CD14-positive monocyte (primary cell): Measurements from ENCODE around the gene NDUFV3. TPM values are rescaled to one million over a fixed set of nuclear protein-coding genes. Genes with fewer than 3 reads are reported as not detected.

ENCODE experiments used
- DNase-seq, 3 donors: peaks; one replicate each; pipeline ENCODE4 v3.0.0-alpha.2; 2011 to 2022
- H2AFZ ChIP-seq: 2 replicates; pipeline ENCODE4 v1.6.0; 2012; ENCODE audit warnings: mild to moderate bottlenecking, low read depth, low read length, inconsistent platforms; ENCODE audit not compliant: insufficient read depth, poor library complexity, severe bottlenecking
- H3K27ac ChIP-seq, 2 donors: 1 replicate in 1 of 2; 2 replicates in 1 of 2; pipeline ENCODE4 v1.5.1; 2012 to 2013; ENCODE audit warnings: low read length in 2 of 2, control low read depth in 1 of 2, inconsistent platforms in 1 of 2, low read depth in 1 of 2, mild to moderate bottlenecking in 1 of 2
- H3K27me3 ChIP-seq, 2 donors: one replicate each; pipeline versions ENCODE4 v1.6.0 to v1.6.1; 2011 to 2013; ENCODE audit warnings: low read length in 2 of 2; ENCODE audit not compliant: control insufficient read depth in 2 of 2, insufficient read depth in 2 of 2
- H3K36me3 ChIP-seq, 2 donors: replicated peaks in 1 of 2; 1 replicate in 1 of 2; 2 replicates in 1 of 2; pipeline versions ENCODE4 v1.5.1 to v1.6.1; 2012 to 2013; ENCODE audit warnings: low read length in 2 of 2, control low read depth in 1 of 2, inconsistent platforms in 1 of 2, mild to moderate bottlenecking in 1 of 2; ENCODE audit not compliant: insufficient read depth in 2 of 2, control insufficient read depth in 1 of 2
- H3K4me1 ChIP-seq, 2 donors: 1 replicate in 1 of 2; 2 replicates in 1 of 2; pipeline versions ENCODE4 v1.5.1 to v1.6.1; 2012 to 2013; ENCODE audit warnings: low read length in 2 of 2, control low read depth in 1 of 2, inconsistent platforms in 1 of 2, mild to moderate bottlenecking in 1 of 2, moderate library complexity in 1 of 2; ENCODE audit not compliant: insufficient read depth in 2 of 2, control insufficient read depth in 1 of 2
- H3K4me2 ChIP-seq: replicated peaks from 2 replicates; pipeline ENCODE3; 2012; ENCODE audit warnings: low read length, moderate library complexity, mild to moderate bottlenecking; ENCODE audit not compliant: poor library complexity, severe bottlenecking; ENCODE audit errors: extremely low read depth
- H3K4me3 ChIP-seq, 3 experiments: fragments of 200-600 bp in 1 of 3; sonication (generic) in 1 of 3; replicated peaks in 1 of 3; 1 replicate in 2 of 3; 2 replicates in 1 of 3; pipeline ENCODE4 v1.5.1; 2011 to 2013; ENCODE audit warnings: low read length in 3 of 3, mild to moderate bottlenecking in 3 of 3, control low read depth in 2 of 3, low read depth in 2 of 3, inconsistent platforms in 1 of 3, moderate library complexity in 1 of 3
- H3K79me2 ChIP-seq: 2 replicates; pipeline ENCODE4 v1.6.0; 2012; ENCODE audit warnings: mild to moderate bottlenecking, control low read depth, inconsistent platforms, low read length, moderate library complexity; ENCODE audit not compliant: insufficient read depth
- H3K9ac ChIP-seq: 2 replicates; pipeline ENCODE4 v1.6.0; 2017; ENCODE audit warnings: low read length, mild to moderate bottlenecking; ENCODE audit not compliant: insufficient read depth, poor library complexity, severe bottlenecking
- H3K9me3 ChIP-seq, 2 donors: replicated peaks in 1 of 2; 1 replicate in 1 of 2; 2 replicates in 1 of 2; pipeline versions ENCODE4 v1.5.1 to v1.6.1; 2012 to 2013; ENCODE audit warnings: low read length in 2 of 2, control low read depth in 1 of 2; ENCODE audit not compliant: control insufficient read depth in 1 of 2, insufficient read depth in 1 of 2
- H4K20me1 ChIP-seq: 2 replicates; pipeline ENCODE4 v1.6.0; 2012; ENCODE audit warnings: mild to moderate bottlenecking, low read length, control low read depth, moderate library complexity; ENCODE audit not compliant: insufficient read depth
- H3K27ac Mint-ChIP-seq, 7 donors: one replicate each; pipeline ENCODE4 v1.8.0; 2020; ENCODE audit warnings: mild to moderate bottlenecking in 7 of 7, mixed read lengths in 7 of 7, moderate library complexity in 6 of 7, inconsistent platforms in 2 of 7
- H3K27me3 Mint-ChIP-seq, 3 donors: one replicate each; pipeline ENCODE4 v1.8.0; 2021 to 2022; ENCODE audit warnings: low read depth in 3 of 3, mild to moderate bottlenecking in 3 of 3, mixed read lengths in 3 of 3, moderate library complexity in 3 of 3, inconsistent platforms in 1 of 3
- H3K36me3 Mint-ChIP-seq, 2 donors: one replicate each; pipeline ENCODE4 v1.8.0; 2020; ENCODE audit warnings: mixed read lengths in 2 of 2, inconsistent platforms in 1 of 2, mild to moderate bottlenecking in 1 of 2
- H3K4me1 Mint-ChIP-seq: one replicate; pipeline ENCODE4 v1.8.0; 2020; ENCODE audit warnings: mild to moderate bottlenecking, mixed read lengths
- H3K4me3 Mint-ChIP-seq, 2 donors: one replicate each; pipeline ENCODE4 v1.8.0; 2020; ENCODE audit warnings: mild to moderate bottlenecking in 2 of 2, mixed read lengths in 2 of 2, moderate library complexity in 1 of 2
- H3K9me3 Mint-ChIP-seq, 7 donors: one replicate each; pipeline ENCODE4 v1.8.0; 2020 to 2022; ENCODE audit warnings: mixed read lengths in 7 of 7, mild to moderate bottlenecking in 6 of 7, moderate library complexity in 6 of 7, inconsistent platforms in 2 of 7
- CTCF ChIP-seq: fragments of 200-600 bp; IDR thresholded peaks from one replicate; pipeline ENCODE4 v1.8.0; 2022; ENCODE audit warnings: antibody characterized with exemption, mild to moderate bottlenecking
- WGBS: methylation state at CpG from one replicate; pipeline ENCODE4 v1.1.5; 2013; ENCODE audit warnings: missing lambda C conversion rate; ENCODE audit not compliant: insufficient coverage; 5-methylcytosine and 5-hydroxymethylcytosine counted together
- intact Hi-C, 2 donors: fragments of 100-400 bp; cut with micrococcal nuclease; formaldehyde crosslinking; loops; one replicate each; pipeline versions ENCODE4 v1.15.0 to v1.15.1; 2023
- polyA plus RNA-seq, 3 donors: library from polyadenylated mRNA; depleted of rRNA in 1 of 3; unstranded in 2 of 3; stranded (reverse) in 1 of 3; fragments of 300-500 nt in 2 of 3; fragments of >200 nt in 1 of 3; fragmentation: Illumina TruSeq in 2 of 3; gene quantifications; 1 replicate in 2 of 3; 2 replicates in 1 of 3; pipeline ENCODE4 v1.2.3, GENCODE V29; 2012 to 2021

The NDUFV3 gene
- polyA plus RNA-seq, 3 donors, result 18.2 to 35.5 (median 28.0) TPM

GRCh38 chr21:42857216-42857615 is 35.9 kb upstream of the NDUFV3 start:
- Histone ChIP-seq H3K36me3 (peaks cover 93 to 99% of the 10 kb centered on the region in 2 donors), H3K79me2 (no peaks in the 10 kb centered on the region)
- intact Hi-C loops, result no loop called here

GRCh38 chr21:42858185-42858847 is 34.8 kb upstream of the NDUFV3 start:
- Mint-ChIP-seq H3K4me3 (no peak overlapping the region), H3K4me1 (no peaks in the 10 kb centered on the region), H3K27me3 (peaks cover 0 to 2% (median 0%) of the 10 kb centered on the region in 3 donors), H3K36me3 (peaks cover 82 to 95% of the 10 kb centered on the region in 2 donors), H3K9me3 (no peaks in the 10 kb centered on the region), H3K27ac (peak overlapping the region in 1 of 7 donors; percentile 26)
- H3K9ac ChIP-seq, result no peak overlapping the region
- no peak overlapping the region for H3K4me3 ChIP-seq
- H3K9me3 ChIP-seq, result no peaks in the 10 kb centered on the region
- H4K20me1 ChIP-seq, result no peaks in the 10 kb centered on the region
- TF ChIP-seq CTCF, result no peak
- 91% methylated on average over 10 of the region's 19 CpGs for WGBS
- no peak overlapping the region for H3K27ac ChIP-seq
- peaks cover 96 to 99% of the 10 kb centered on the region in 2 donors for H3K36me3 ChIP-seq
- H3K79me2 ChIP-seq, result no peaks in the 10 kb centered on the region
- no peak overlapping the region for H3K4me2 ChIP-seq
- no peak overlapping the region for H2AFZ ChIP-seq
- no peaks in the 10 kb centered on the region for H3K27me3 ChIP-seq
- H3K4me1 ChIP-seq, result no peaks in the 10 kb centered on the region
- DNase-seq, result no peak
- intact Hi-C loops, result no loop called here

More at GRCh38 chr21:42857216-42857615, 35.9 kb upstream of the NDUFV3 start:
- WGBS, result 100% methylated on average over 3 of the region's 11 CpGs
- no peaks in the 10 kb centered on the region for H3K27me3 ChIP-seq
- no peak overlapping the region for H3K4me3 ChIP-seq
- H3K4me3 Mint-ChIP-seq, result no peak overlapping the region
- peaks cover 0 to 2% (median 0%) of the 10 kb centered on the region in 3 donors for H3K27me3 Mint-ChIP-seq
- no peaks in the 10 kb centered on the region for H3K4me1 Mint-ChIP-seq
- no peak for DNase-seq
- H2AFZ ChIP-seq, result no peak overlapping the region
- H3K9me3 ChIP-seq, result no peaks in the 10 kb centered on the region
- H3K9me3 Mint-ChIP-seq, result no peaks in the 10 kb centered on the region
- no peak overlapping the region for H3K9ac ChIP-seq
- no peaks in the 10 kb centered on the region for H4K20me1 ChIP-seq
- H3K4me2 ChIP-seq, result no peak overlapping the region
- H3K27ac ChIP-seq, result no peak overlapping the region
- H3K4me1 ChIP-seq, result no peaks in the 10 kb centered on the region
- H3K27ac Mint-ChIP-seq, result no peak overlapping the region
- no peak for TF ChIP-seq CTCF
- peaks cover 76 to 95% of the 10 kb centered on the region in 2 donors for H3K36me3 Mint-ChIP-seq
